Neural cell (in vitro differentiated cells): ENCODE measurements around the gene PLD1. TPM values are rescaled to one million over a fixed set of nuclear protein-coding genes. Genes with fewer than 3 reads are reported as not detected.

Experiments used
- H2AFZ ChIP-seq: fragments of 200-600, 300-800 bp; sonication (generic), shearing (Covaris generic); 2 replicates; pipeline ENCODE4 v1.6.0; 2014; ENCODE audit warnings: low read depth, mild to moderate bottlenecking, antibody characterized with exemption, low read length, moderate library complexity
- H3F3A ChIP-seq: fragments of 200-600 bp; shearing (Covaris generic); 2 replicates; pipeline ENCODE4 v1.6.1; 2016; ENCODE audit warnings: mild to moderate bottlenecking, moderate library complexity, mixed read lengths, antibody characterized with exemption, low read length; ENCODE audit not compliant: insufficient read depth, poor library complexity, severe bottlenecking
- H3K27ac ChIP-seq: fragments of 200-600, 300-800 bp; sonication (generic), shearing (Covaris generic); 2 replicates; pipeline ENCODE4 v1.5.1; 2014; ENCODE audit warnings: mild to moderate bottlenecking, low read length, moderate library complexity
- H3K27me3 ChIP-seq: fragments of 300-800, 200-600 bp; sonication (generic), shearing (Covaris generic); 2 replicates; pipeline ENCODE4 v1.6.0; 2014; ENCODE audit warnings: mild to moderate bottlenecking, low read depth, low read length, moderate library complexity; ENCODE audit not compliant: insufficient read depth
- H3K36me3 ChIP-seq: fragments of 300-800, 200-600 bp; sonication (generic), shearing (Covaris generic); 2 replicates; pipeline ENCODE4 v1.5.1; 2014; ENCODE audit warnings: mild to moderate bottlenecking, antibody characterized with exemption, low read length, moderate library complexity; ENCODE audit not compliant: insufficient read depth
- H3K4me2 ChIP-seq: fragments of 300-800, 200-600 bp; sonication (generic), shearing (Covaris generic); 2 replicates; pipeline ENCODE4 v1.6.0; 2014; ENCODE audit warnings: mild to moderate bottlenecking, low read length
- H3K4me3 ChIP-seq: fragments of 300-800, 200-600 bp; sonication (generic), shearing (Covaris generic); 2 replicates; pipeline ENCODE4 v1.5.1; 2014; ENCODE audit warnings: mild to moderate bottlenecking, low read length, moderate library complexity
- H3K79me2 ChIP-seq: fragments of 200-600 bp; shearing (Covaris generic); replicated peaks from 2 replicates; pipeline ENCODE4 v1.6.0; 2014; ENCODE audit warnings: mild to moderate bottlenecking, low read length, moderate library complexity; ENCODE audit not compliant: insufficient read depth
- H3K9ac ChIP-seq: fragments of 300-800, 200-600 bp; sonication (generic), shearing (Covaris generic); 2 replicates; pipeline ENCODE4 v1.6.1; 2016; ENCODE audit warnings: mild to moderate bottlenecking, low read length, mixed read lengths
- H3K9me2 ChIP-seq: fragments of 200-600 bp; shearing (Covaris generic); 2 replicates; pipeline ENCODE4 v1.6.1; 2016; ENCODE audit warnings: mild to moderate bottlenecking, low read length, mixed read lengths; ENCODE audit not compliant: insufficient read depth
- H3K9me3 ChIP-seq: fragments of 200-600, 300-800 bp; sonication (generic), shearing (Covaris generic); 2 replicates; pipeline ENCODE4 v1.6.1; 2016; ENCODE audit warnings: mild to moderate bottlenecking, mixed run types, low read length, moderate library complexity, mixed read lengths
- H4K20me1 ChIP-seq: fragments of 200-600 bp; shearing (Covaris generic); 2 replicates; pipeline ENCODE4 v1.6.1; 2016; ENCODE audit warnings: mild to moderate bottlenecking, mixed run types; ENCODE audit not compliant: insufficient read depth
- CTCF ChIP-seq: fragments of 450-650 bp; IDR thresholded peaks from 2 replicates; pipeline ENCODE4 v1.5.1; 2014; ENCODE audit warnings: antibody characterized with exemption, mild to moderate bottlenecking, moderate library complexity; ENCODE audit not compliant: poor library complexity, severe bottlenecking
- EP300 ChIP-seq: fragments of 450-650 bp; conservative IDR thresholded peaks from 2 replicates; pipeline ENCODE4 v1.6.1; 2014; ENCODE audit warnings: antibody characterized with exemption, mild to moderate bottlenecking, moderate library complexity; ENCODE audit not compliant: poor library complexity, severe bottlenecking
- EZH2 ChIP-seq: fragments of 200-600, 300-800 bp; shearing (Covaris generic), sonication (generic); IDR thresholded peaks from 2 replicates; pipeline ENCODE4 v1.6.1; 2014; ENCODE audit warnings: antibody characterized with exemption, low read length, borderline replicate concordance, mild to moderate bottlenecking; ENCODE audit not compliant: insufficient read depth, poor library complexity, severe bottlenecking
- MXI1 ChIP-seq: fragments of 450-650 bp; conservative IDR thresholded peaks from 2 replicates; pipeline ENCODE4 v1.6.1; 2014; ENCODE audit warnings: antibody characterized with exemption, mild to moderate bottlenecking; ENCODE audit not compliant: poor library complexity, severe bottlenecking
- POLR2AphosphoS5 ChIP-seq: IDR thresholded peaks from 2 replicates; pipeline ENCODE4 v1.6.1; 2012
- RAD21 ChIP-seq: fragments of 450-650 bp; conservative IDR thresholded peaks from 2 replicates; pipeline ENCODE4 v1.6.1; 2014; ENCODE audit warnings: antibody characterized with exemption, mild to moderate bottlenecking, moderate library complexity
- REST ChIP-seq: IDR thresholded peaks from 2 replicates; pipeline ENCODE4 v1.6.1; 2012; ENCODE audit warnings: borderline replicate concordance
- SMC3 ChIP-seq: fragments of 450-650 bp; conservative IDR thresholded peaks from 2 replicates; pipeline ENCODE4 v1.6.1; 2014; ENCODE audit warnings: antibody characterized with exemption, mild to moderate bottlenecking, moderate library complexity; ENCODE audit not compliant: poor library complexity
- TAF1 ChIP-seq: IDR thresholded peaks from 2 replicates; pipeline ENCODE4 v1.6.1; 2012; ENCODE audit warnings: low read depth
- polyA plus RNA-seq: library from polyadenylated mRNA; depleted of rRNA; stranded (reverse); fragments of >200 nt; gene quantifications from 2 replicates; pipeline ENCODE4 v1.2.3, GENCODE V29; 2014

PLD1 gene
- polyA plus RNA-seq, 1 donor from 2014 or later: 0.06 TPM

- Histone ChIP-seq H4K20me1 (peaks cover 4% of the 10 kb centered on the region), H3K27me3 (no peaks in the 10 kb centered on the region), H2AFZ (no peak overlapping the region), H3F3A (no peaks in the 10 kb centered on the region), H3K9me3 (no peaks in the 10 kb centered on the region), H3K9me2 (no peaks in the 10 kb centered on the region), H3K9ac (no peak overlapping the region), H3K4me3 (no peak overlapping the region), H3K27ac (no peak overlapping the region), H3K79me2 (no peaks in the 10 kb centered on the region), H3K4me2 (no peak overlapping the region), H3K36me3 (no peaks in the 10 kb centered on the region)
- TF ChIP-seq MXI1 (no peak), TAF1 (no peak), EP300 (no peak), EZH2 (no peak), RAD21 (no peak), CTCF (no peak), SMC3 (no peak), POLR2AphosphoS5 (no peak), REST (no peak)
Measured at GRCh38 chr3:171753665-171754408, 56.4 kb downstream of the PLD1 start.

GRCh38 chr3:171753025-171753472 lies 57.2 kb downstream of the PLD1 start:
- Histone ChIP-seq H3F3A (no peaks in the 10 kb centered on the region), H3K79me2 (no peaks in the 10 kb centered on the region), H3K9me3 (no peaks in the 10 kb centered on the region), H3K27ac (no peak overlapping the region), H3K36me3 (no peaks in the 10 kb centered on the region), H3K9ac (no peak overlapping the region), H3K9me2 (no peaks in the 10 kb centered on the region), H3K27me3 (no peaks in the 10 kb centered on the region), H2AFZ (no peak overlapping the region), H4K20me1 (peaks cover 4% of the 10 kb centered on the region), H3K4me3 (no peak overlapping the region), H3K4me2 (no peak overlapping the region)
- no peak for TF ChIP-seq POLR2AphosphoS5
- TF ChIP-seq REST: no peak
- TF ChIP-seq TAF1: no peak
- no peak for TF ChIP-seq RAD21
- TF ChIP-seq CTCF: no peak
- no peak for TF ChIP-seq SMC3
- no peak for TF ChIP-seq MXI1
- no peak for TF ChIP-seq EP300
- no peak for TF ChIP-seq EZH2
